Measurements from ENCODE around the gene EGFL7. TPM values are rescaled to one million over a fixed set of nuclear protein-coding genes. Genes with fewer than 3 reads are reported as not detected.

EGFL7 gene
- total RNA-seq, 1 donor: 3.3 TPM

GRCh38 chr9:136675477-136676296, 13.0 kb downstream of the EGFL7 start:
- TF ChIP-seq CTCF (IDR thresholded peaks at IDR 0.05; ENCODE audit: extremely low read depth, low read depth, low read length): no peak
- no peak overlapping the region for H3K4me2 ChIP-seq (ENCODE audit: insufficient read depth, low read length)
- no peak for DNase-seq (ENCODE audit: insufficient read length, low spot score, missing footprints)
- H3K9me3 ChIP-seq (ENCODE audit: low read depth, low read length): no peaks in the 10 kb centered on the region
- H3K79me2 ChIP-seq (ENCODE audit: insufficient read depth, low read length): no peaks in the 10 kb centered on the region
- H3K36me3 ChIP-seq (ENCODE audit: insufficient read depth, low read length): no peaks in the 10 kb centered on the region
- no peak overlapping the region for H3K4me3 ChIP-seq (ENCODE audit: insufficient read depth, low read length)
- no peak overlapping the region for H3K27ac ChIP-seq (ENCODE audit: low read depth, low read length)
- H4K20me1 ChIP-seq (ENCODE audit: insufficient read depth, low read length): peaks cover 9% of the 10 kb centered on the region
- no peaks in the 10 kb centered on the region for H3K27me3 ChIP-seq (ENCODE audit: insufficient read depth, low read length)
- H2AFZ ChIP-seq (ENCODE audit: low read length): no peak overlapping the region
- no peaks in the 10 kb centered on the region for H3K4me1 ChIP-seq (ENCODE audit: insufficient read depth, low read length)

GRCh38 chr9:136676297-136676794, 13.6 kb downstream of the EGFL7 start:
- no peak overlapping the region for H3K27ac ChIP-seq (ENCODE audit: low read depth, low read length)
- H2AFZ ChIP-seq (ENCODE audit: low read length): no peak overlapping the region
- no peaks in the 10 kb centered on the region for H3K36me3 ChIP-seq (ENCODE audit: insufficient read depth, low read length)
- no peak overlapping the region for H3K4me3 ChIP-seq (ENCODE audit: insufficient read depth, low read length)
- no peaks in the 10 kb centered on the region for H3K4me1 ChIP-seq (ENCODE audit: insufficient read depth, low read length)
- no peak for DNase-seq (ENCODE audit: insufficient read length, low spot score, missing footprints)
- peaks cover 9% of the 10 kb centered on the region for H4K20me1 ChIP-seq (ENCODE audit: insufficient read depth, low read length)
- no peak overlapping the region for H3K4me2 ChIP-seq (ENCODE audit: insufficient read depth, low read length)
- H3K27me3 ChIP-seq (ENCODE audit: insufficient read depth, low read length): no peaks in the 10 kb centered on the region
- TF ChIP-seq CTCF (IDR thresholded peaks at IDR 0.05; ENCODE audit: extremely low read depth, low read depth, low read length): no peak
- H3K9me3 ChIP-seq (ENCODE audit: low read depth, low read length): no peaks in the 10 kb centered on the region
- no peaks in the 10 kb centered on the region for H3K79me2 ChIP-seq (ENCODE audit: insufficient read depth, low read length)

- H3K4me1 ChIP-seq (ENCODE audit: insufficient read depth, low read length): no peaks in the 10 kb centered on the region
- H3K27me3 ChIP-seq (ENCODE audit: insufficient read depth, low read length): no peaks in the 10 kb centered on the region
- H2AFZ ChIP-seq (ENCODE audit: low read length): no peak overlapping the region
- no peak overlapping the region for H3K4me3 ChIP-seq (ENCODE audit: insufficient read depth, low read length)
- H3K9me3 ChIP-seq (ENCODE audit: low read depth, low read length): no peaks in the 10 kb centered on the region
- DNase-seq (ENCODE audit: insufficient read length, low spot score, missing footprints): no peak
- TF ChIP-seq CTCF (IDR thresholded peaks at IDR 0.05; ENCODE audit: extremely low read depth, low read depth, low read length): no peak
- H3K27ac ChIP-seq (ENCODE audit: low read depth, low read length): no peak overlapping the region
- H3K36me3 ChIP-seq (ENCODE audit: insufficient read depth, low read length): no peaks in the 10 kb centered on the region
- peaks cover 9% of the 10 kb centered on the region for H4K20me1 ChIP-seq (ENCODE audit: insufficient read depth, low read length)
- H3K4me2 ChIP-seq (ENCODE audit: insufficient read depth, low read length): no peak overlapping the region
- no peaks in the 10 kb centered on the region for H3K79me2 ChIP-seq (ENCODE audit: insufficient read depth, low read length)
Measured at GRCh38 chr9:136676920-136677686, 14.4 kb downstream of the EGFL7 start.

- no peak for TF ChIP-seq CTCF (IDR thresholded peaks at IDR 0.05; ENCODE audit: extremely low read depth, low read depth, low read length)
- no peaks in the 10 kb centered on the region for H3K4me1 ChIP-seq (ENCODE audit: insufficient read depth, low read length)
- DNase-seq (ENCODE audit: insufficient read length, low spot score, missing footprints): no peak
- H4K20me1 ChIP-seq (ENCODE audit: insufficient read depth, low read length): peaks cover 5% of the 10 kb centered on the region
- no peak overlapping the region for H3K4me2 ChIP-seq (ENCODE audit: insufficient read depth, low read length)
- H3K27ac ChIP-seq (ENCODE audit: low read depth, low read length): no peak overlapping the region
- H2AFZ ChIP-seq (ENCODE audit: low read length): no peak overlapping the region
- no peaks in the 10 kb centered on the region for H3K79me2 ChIP-seq (ENCODE audit: insufficient read depth, low read length)
- H3K27me3 ChIP-seq (ENCODE audit: insufficient read depth, low read length): no peaks in the 10 kb centered on the region
- H3K4me3 ChIP-seq (ENCODE audit: insufficient read depth, low read length): no peak overlapping the region
- no peaks in the 10 kb centered on the region for H3K9me3 ChIP-seq (ENCODE audit: low read depth, low read length)
- H3K36me3 ChIP-seq (ENCODE audit: insufficient read depth, low read length): no peaks in the 10 kb centered on the region
Measured at GRCh38 chr9:136678034-136678433, 15.3 kb downstream of the EGFL7 start.
